SH-SY5Y (cell line): ENCODE results near the gene PLAAT5.

Source experiments
- GATA2 ChIP-seq: IDR thresholded peaks from 2 replicates; pipeline ENCODE4 v1.6.1; 2011; ENCODE audit warnings: mild to moderate bottlenecking, low read depth, low read length
- GATA3 ChIP-seq: IDR thresholded peaks from 2 replicates; pipeline ENCODE4 v1.6.1; 2011; ENCODE audit warnings: low read depth, mild to moderate bottlenecking, low read length, moderate library complexity

Gene PLAAT5

GRCh38 chr11:63518548-63518947, 27.6 kb upstream of the PLAAT5 start:
- TF ChIP-seq GATA2 (no peak), GATA3 (no peak)

- TF ChIP-seq GATA3 (no peak), GATA2 (no peak)
Observed at GRCh38 chr11:63517156-63517555, 26.2 kb upstream of the PLAAT5 start.

DNA sequence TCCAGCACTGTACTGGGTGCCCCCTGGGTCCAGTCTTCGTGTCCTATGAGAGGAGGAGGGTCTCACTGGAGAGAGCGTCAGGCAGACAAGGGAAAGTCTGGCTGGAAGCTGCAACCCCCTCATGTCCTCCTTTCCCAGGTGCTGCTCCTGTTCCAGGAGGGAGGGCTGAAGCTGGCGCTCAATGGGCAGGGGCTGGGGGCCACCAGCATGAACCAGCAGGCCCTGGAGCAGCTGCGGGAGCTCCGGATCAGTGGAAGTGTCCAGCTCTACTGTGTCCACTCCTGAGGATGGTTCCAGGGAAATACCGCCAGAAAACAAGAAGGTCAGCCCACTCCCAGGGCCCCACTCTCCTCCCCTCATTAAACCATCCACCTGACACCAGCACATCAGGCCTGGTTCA, 25.1 kb upstream of the PLAAT5 start:
- no peak for TF ChIP-seq GATA3
- no peak for TF ChIP-seq GATA2

GRCh38 chr11:63512816-63513215, 21.8 kb upstream of the PLAAT5 start:
- TF ChIP-seq GATA2 (no peak), GATA3 (no peak)

GRCh38 chr11:63511048-63511748, 20.2 kb upstream of the PLAAT5 start:
- TF ChIP-seq GATA2 (no peak), GATA3 (no peak)

- TF ChIP-seq GATA2 (no peak), GATA3 (no peak)
Observed at GRCh38 chr11:63510360-63511047, 19.5 kb upstream of the PLAAT5 start.

DNA sequence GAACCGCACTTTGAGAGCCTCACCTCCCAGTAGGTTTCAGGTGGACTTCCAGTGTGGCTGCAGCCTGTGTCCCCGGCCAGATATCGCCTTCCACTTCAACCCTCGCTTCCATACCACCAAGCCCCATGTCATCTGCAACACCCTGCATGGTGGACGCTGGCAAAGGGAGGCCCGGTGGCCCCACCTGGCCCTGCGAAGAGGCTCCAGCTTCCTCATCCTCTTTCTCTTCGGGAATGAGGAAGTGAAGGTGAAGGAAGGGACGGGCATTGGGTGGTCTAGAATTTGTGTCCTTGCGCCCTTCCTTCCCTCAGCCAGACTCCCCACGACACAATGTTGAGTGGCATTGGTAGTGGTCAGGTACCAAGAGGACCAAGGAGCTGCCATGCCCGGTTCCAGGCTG, 17.8 kb upstream of the PLAAT5 start:
- TF ChIP-seq GATA2 (no peak), GATA3 (no peak)

DNA sequence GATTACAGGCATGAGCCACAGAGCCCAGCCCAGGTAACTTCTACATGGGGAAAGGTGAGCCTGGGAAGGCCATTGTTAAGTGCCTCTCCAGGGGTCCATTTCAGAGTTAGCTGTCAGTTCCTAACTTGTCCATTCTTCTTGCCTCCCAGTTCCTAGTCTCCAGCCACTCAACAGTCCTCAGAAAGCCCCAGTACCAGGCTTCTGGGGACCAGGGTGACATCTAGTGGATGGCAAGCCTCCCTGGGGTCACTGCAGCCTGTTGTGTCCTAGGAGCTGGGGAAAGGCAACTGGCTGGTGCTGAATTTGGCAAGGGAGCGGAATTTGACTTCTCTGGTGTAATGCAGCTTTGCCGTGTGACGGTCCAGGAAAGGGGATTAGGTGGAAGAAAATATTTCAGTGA, 17.0 kb upstream of the PLAAT5 start:
- TF ChIP-seq GATA3 (no peak), GATA2 (no peak)

GRCh38 chr11:63507511-63507910, 16.5 kb upstream of the PLAAT5 start:
- TF ChIP-seq GATA2 (no peak), GATA3 (no peak)

GRCh38 chr11:63506876-63507275, 15.9 kb upstream of the PLAAT5 start:
- TF ChIP-seq GATA3: no peak

GRCh38 chr11:63505857-63506528, 15.0 kb upstream of the PLAAT5 start, which contains the start of gene LGALS12:
Gene LGALS12 (plus strand): TSS chr11:63506084. CDS start chr11:63506459, 375 bp downstream.
- TF ChIP-seq GATA3 (no peak), GATA2 (no peak)

- no peak for TF ChIP-seq GATA3
Observed at GRCh38 chr11:63504933-63505586, 14.1 kb upstream of the PLAAT5 start.

DNA sequence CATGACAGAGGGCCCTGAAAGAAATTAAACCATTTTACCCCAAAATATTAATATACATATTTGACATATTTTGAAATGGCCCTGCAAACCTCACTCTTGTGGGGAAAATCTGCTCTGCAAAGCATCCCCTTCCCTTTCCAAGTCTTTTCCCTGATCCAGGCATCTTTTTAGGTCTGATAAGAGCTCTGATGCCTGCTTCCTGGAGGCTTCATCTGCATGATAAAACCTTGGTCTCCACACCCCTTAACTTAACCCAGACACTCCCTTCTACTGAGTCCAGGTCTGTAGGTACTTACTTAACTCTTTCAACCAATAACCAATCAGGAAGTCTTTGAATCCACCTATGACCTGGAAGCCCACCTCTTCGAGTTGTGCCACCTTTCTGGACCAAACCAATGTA, 13.1 kb upstream of the PLAAT5 start:
- no peak for TF ChIP-seq GATA3
- TF ChIP-seq GATA2: no peak

DNA sequence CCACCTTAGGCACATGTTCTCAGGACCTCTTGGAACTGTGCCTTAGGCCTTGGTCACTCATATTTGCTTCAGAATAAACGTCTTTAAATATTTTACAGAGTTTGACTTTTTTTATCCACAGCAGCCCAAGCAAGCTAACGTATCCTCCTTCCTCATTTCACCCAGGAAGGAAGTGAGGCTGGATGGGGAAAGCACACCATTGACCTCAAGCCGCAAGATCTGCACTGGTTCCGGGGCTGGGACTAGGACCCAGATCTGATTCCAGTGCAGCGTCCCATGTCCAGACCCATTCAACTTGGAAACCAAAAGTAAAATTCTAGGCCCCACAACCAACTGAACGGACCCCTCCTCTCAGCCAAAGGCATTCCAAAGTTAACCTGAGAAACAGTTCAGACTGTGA, 12.5 kb upstream of the PLAAT5 start:
- TF ChIP-seq GATA2: no peak
- no peak for TF ChIP-seq GATA3
